Brain microvascular endothelial cell (primary cell): ENCODE measurements around the gene KCNQ1.

Source experiments
- DNase-seq: peaks from one replicate; pipeline ENCODE4 v3.0.0-alpha.2; 2020
- H3K27ac ChIP-seq: fragments of 250-450 bp; sonication (Bioruptor Pico); 2 replicates; pipeline ENCODE4 v1.5.1; 2020; ENCODE audit warnings: mild to moderate bottlenecking, moderate library complexity
- H3K27me3 ChIP-seq: fragments of 250-450 bp; sonication (Bioruptor Pico); replicated peaks from 2 replicates; pipeline ENCODE4 v1.5.1; 2020; ENCODE audit warnings: mild to moderate bottlenecking
- H3K36me3 ChIP-seq: fragments of 250-450 bp; sonication (Bioruptor Pico); replicated peaks from 2 replicates; pipeline ENCODE4 v1.5.1; 2020; ENCODE audit warnings: mild to moderate bottlenecking
- H3K4me3 ChIP-seq: 2 replicates; pipeline ENCODE4 v1.5.1; 2011; ENCODE audit warnings: low read depth, mild to moderate bottlenecking, control low read depth, low read length, moderate library complexity
- in situ Hi-C: cut with HindIII; loops from 2 replicates; pipeline ENCODE4 v1.10.0; 2017; ENCODE audit warnings: low sequenced_read_pairs, low pct_ligation_motif_present
- TF ChIP-seq, protein P1 (sequence below): IDR thresholded peaks from 2 replicates; pipeline ENCODE4 v1.5.1; 2011; ENCODE audit warnings: low read depth, mild to moderate bottlenecking, moderate library complexity, low read length, control low read depth, inconsistent platforms; ENCODE audit errors: missing control alignments

Gene KCNQ1

GRCh38 chr11:2439820-2440219 lies 5.0 kb upstream of the KCNQ1 start:
- no peak for DNase-seq
- TF ChIP-seq, protein P1, sequence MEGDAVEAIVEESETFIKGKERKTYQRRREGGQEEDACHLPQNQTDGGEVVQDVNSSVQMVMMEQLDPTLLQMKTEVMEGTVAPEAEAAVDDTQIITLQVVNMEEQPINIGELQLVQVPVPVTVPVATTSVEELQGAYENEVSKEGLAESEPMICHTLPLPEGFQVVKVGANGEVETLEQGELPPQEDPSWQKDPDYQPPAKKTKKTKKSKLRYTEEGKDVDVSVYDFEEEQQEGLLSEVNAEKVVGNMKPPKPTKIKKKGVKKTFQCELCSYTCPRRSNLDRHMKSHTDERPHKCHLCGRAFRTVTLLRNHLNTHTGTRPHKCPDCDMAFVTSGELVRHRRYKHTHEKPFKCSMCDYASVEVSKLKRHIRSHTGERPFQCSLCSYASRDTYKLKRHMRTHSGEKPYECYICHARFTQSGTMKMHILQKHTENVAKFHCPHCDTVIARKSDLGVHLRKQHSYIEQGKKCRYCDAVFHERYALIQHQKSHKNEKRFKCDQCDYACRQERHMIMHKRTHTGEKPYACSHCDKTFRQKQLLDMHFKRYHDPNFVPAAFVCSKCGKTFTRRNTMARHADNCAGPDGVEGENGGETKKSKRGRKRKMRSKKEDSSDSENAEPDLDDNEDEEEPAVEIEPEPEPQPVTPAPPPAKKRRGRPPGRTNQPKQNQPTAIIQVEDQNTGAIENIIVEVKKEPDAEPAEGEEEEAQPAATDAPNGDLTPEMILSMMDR = no peak
- Histone ChIP-seq H3K27me3 (peaks cover 24% of the 10 kb centered on the region), H3K4me3 (no peak overlapping the region), H3K27ac (no peak overlapping the region), H3K36me3 (no peaks in the 10 kb centered on the region)
- in situ Hi-C loops = no loop called here

DNA sequence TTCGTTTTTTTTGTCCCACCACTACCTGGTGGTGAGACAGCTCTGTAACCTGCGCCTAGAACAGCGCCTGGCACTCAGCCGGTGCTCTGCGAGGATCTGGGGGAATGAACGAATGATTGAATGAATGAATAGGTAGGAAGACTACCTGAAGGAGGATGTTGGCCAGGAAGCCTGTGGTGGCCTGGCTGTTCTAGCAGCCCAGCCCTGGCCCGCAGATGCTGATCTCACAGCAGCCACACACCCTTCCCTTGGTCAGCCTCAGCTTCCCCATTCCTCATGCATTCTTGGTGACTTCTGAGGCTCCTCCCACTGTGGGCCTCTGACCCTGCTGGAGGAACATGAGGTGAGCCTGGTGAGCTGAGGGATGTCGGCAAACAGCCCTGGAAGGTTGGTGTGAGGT lies 4.2 kb upstream of the KCNQ1 start:
- TF ChIP-seq, protein P1 = no peak
- Histone ChIP-seq H3K4me3 (no peak overlapping the region), H3K27ac (no peak overlapping the region), H3K27me3 (peaks cover 31% of the 10 kb centered on the region), H3K36me3 (no peaks in the 10 kb centered on the region)
- in situ Hi-C loops = no loop called here
- no peak for DNase-seq

DNA sequence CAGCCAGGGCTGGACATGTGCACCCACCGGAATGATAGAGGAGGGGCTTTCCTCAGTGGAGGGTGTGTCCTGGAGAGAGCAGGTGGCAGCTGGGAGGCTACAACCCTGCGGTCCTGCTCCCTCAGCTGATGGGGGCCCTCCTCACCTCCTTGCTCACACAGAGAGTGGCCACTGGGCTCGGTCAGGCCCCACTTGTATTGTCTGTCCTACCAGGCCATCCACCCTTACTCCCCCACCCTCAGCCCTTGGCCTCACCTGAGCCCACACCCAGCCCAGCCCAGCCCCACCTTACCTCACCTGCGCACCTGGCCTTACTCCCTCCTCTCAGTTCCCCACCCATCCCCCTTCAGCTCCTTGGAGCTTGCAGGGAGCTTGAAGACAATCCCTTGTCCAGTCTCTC lies 3.6 kb upstream of the KCNQ1 start:
- no peak overlapping the region for H3K4me3 ChIP-seq
- no peak for DNase-seq
- TF ChIP-seq, protein P1 = no peak
- in situ Hi-C loops = no loop called here
- no peak overlapping the region for H3K27ac ChIP-seq
- H3K27me3 ChIP-seq = peaks cover 36% of the 10 kb centered on the region
- H3K36me3 ChIP-seq = no peaks in the 10 kb centered on the region

- Histone ChIP-seq H3K36me3 (no peaks in the 10 kb centered on the region), H3K27me3 (peaks cover 49% of the 10 kb centered on the region), H3K27ac (no peak overlapping the region), H3K4me3 (no peak overlapping the region)
- TF ChIP-seq, protein P1 = no peak
- no peak for DNase-seq
- in situ Hi-C loops = no loop called here
Measured at GRCh38 chr11:2442589-2442988, 2.2 kb upstream of the KCNQ1 start.

DNA sequence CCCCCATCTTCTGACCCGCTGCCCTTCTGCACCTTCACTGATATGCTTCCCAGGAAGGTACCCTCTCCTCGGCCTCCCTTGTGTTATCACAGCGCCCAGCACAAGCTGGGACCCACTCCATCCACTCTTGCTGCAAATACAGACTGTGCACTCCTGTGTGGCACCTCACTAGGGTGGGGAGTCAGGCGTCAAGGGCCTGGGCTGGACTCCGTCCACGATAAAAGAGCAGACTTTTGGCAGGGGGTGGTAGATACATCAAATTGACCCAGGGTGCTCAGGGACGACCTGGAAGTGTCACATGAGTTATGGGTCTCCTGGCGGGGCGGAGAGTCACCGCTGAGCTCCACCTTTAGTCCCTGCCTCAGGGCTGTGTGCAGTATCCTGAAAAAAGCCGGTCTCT lies 1.4 kb upstream of the KCNQ1 start:
- Histone ChIP-seq H3K4me3 (no peak overlapping the region), H3K27me3 (peaks cover 53% of the 10 kb centered on the region), H3K36me3 (no peaks in the 10 kb centered on the region), H3K27ac (no peak overlapping the region)
- in situ Hi-C loops = no loop called here
- TF ChIP-seq, protein P1 = no peak
- DNase-seq = no peak

DNA sequence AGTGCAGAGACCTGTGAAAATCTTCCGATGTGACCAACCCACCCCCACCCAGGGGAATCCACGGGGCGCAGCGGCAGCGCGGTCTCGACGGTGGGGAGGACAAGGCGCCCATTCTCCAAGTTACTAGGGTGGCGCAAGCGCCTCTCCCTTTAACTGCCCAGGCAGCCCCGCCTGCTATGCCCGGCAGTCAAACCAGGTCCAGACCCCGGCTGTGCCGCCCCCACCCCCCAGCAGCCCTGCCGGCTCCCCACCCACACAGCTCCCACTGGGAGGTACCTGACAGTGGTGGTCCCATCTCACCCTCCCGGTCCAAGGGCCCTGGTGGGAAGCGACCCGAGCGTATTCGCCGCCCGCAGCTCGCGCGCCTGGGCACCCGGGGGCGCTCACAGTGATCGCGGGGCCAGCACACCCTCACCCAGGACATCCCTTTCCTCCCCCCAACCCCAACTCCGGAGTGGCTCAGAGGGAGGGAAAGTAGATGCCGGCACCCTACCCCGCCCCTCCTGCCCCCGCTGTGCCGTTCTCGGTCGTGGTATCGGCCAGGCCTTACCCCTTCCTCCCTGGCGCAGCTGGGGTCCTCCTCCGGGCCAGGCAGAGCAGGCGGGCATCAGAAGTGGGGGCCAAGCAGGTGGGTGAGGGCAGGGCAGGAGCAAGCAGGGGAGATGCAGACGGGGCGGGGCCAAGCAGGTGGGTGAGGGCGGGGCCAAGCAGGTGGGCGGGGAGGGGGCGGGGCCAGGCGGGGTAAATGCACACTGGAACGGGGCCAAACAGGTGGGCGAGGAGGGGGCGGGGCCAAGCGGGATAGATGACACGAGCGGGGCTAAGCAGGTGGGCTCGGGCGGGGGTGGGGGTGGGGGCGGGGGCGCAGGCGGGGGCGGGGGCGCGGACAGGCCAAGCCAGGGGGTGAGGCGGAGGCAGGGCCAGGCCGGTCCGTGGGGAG lies 657 bp upstream of the KCNQ1 start, which contains the start of gene TRPM5:
Gene TRPM5 (minus strand): TSS at position 634 of the 940 bp plus-strand sequence. CDS start 21,478 bp downstream, outside the sequence.
- in situ Hi-C loops = no loop called here
- no peak for DNase-seq
- H3K27me3 ChIP-seq = peaks cover 51% of the 10 kb centered on the region
- H3K36me3 ChIP-seq = no peaks in the 10 kb centered on the region
- H3K4me3 ChIP-seq = no peak within 1 kb of the TSS
- TF ChIP-seq, protein P1 = no peak
- no peak within 1 kb of the TSS for H3K27ac ChIP-seq
